H1 (cell line): ENCODE data around the gene NELL2. TPM values are rescaled to one million over a fixed set of nuclear protein-coding genes. Genes with fewer than 3 reads are reported as not detected.

Source experiments
- CTCF ChIA-PET: fragments of 300-600 bp; sonication (Branson Sonifier 250); formaldehyde crosslinking; loops from one replicate; lab custom pipeline; 2021; ENCODE audit not compliant: partially characterized antibody; lab: Charles Lee
- POLR2A ChIA-PET: fragments of 300-600 bp; sonication (Branson Sonifier 250); formaldehyde crosslinking; loops from one replicate; lab custom pipeline; 2021; ENCODE audit warnings: inconsistent platforms; ENCODE audit not compliant: partially characterized antibody; lab: Charles Lee
- DNase-seq, 2 experiments: peaks; one replicate each; pipeline versions ENCODE4 v3.0.0 to v3.0.0-alpha.2; 2010 to 2022; ENCODE audit warnings: low spot score in 2 of 2, low read depth in 1 of 2, mixed read lengths in 1 of 2
- FAIRE-seq: peaks from 2 replicates; lab custom pipeline; 2011; peaks lifted over from hg19 to GRCh38; lab: Jason Lieb, UNC
- H2AFZ ChIP-seq: 2 replicates; pipeline ENCODE4 v1.8.1; 2012; ENCODE audit warnings: low read length, inconsistent platforms
- H2AK5ac ChIP-seq: 2 replicates; pipeline ENCODE4 v1.6.1; 2013; ENCODE audit warnings: low read depth, low read length
- H2BK120ac ChIP-seq: replicated peaks from 2 replicates; pipeline ENCODE3; 2013; ENCODE audit warnings: low read depth, low read length, inconsistent platforms
- H2BK12ac ChIP-seq: 2 replicates; pipeline ENCODE4 v1.6.1; 2013; ENCODE audit warnings: low read depth, low read length
- H2BK15ac ChIP-seq: 2 replicates; pipeline ENCODE4 v1.6.1; 2013; ENCODE audit warnings: low read length
- H2BK20ac ChIP-seq: 2 replicates; pipeline ENCODE4 v1.6.1; 2013; ENCODE audit warnings: low read length
- H2BK5ac ChIP-seq: 2 replicates; pipeline ENCODE4 v1.6.1; 2013; ENCODE audit warnings: low read depth, low read length
- H3K14ac ChIP-seq: 2 replicates; pipeline ENCODE4 v1.6.1; 2013; ENCODE audit warnings: inconsistent platforms; ENCODE audit not compliant: insufficient read length
- H3K18ac ChIP-seq: 2 replicates; pipeline ENCODE4 v1.6.1; 2013; ENCODE audit warnings: low read length; ENCODE audit errors: extremely low read depth
- H3K23ac ChIP-seq: 2 replicates; pipeline ENCODE4 v1.6.1; 2013; ENCODE audit warnings: inconsistent platforms; ENCODE audit not compliant: insufficient read length
- H3K23me2 ChIP-seq: 2 replicates; pipeline ENCODE4 v1.6.1; 2013; ENCODE audit warnings: low read depth, low read length
- H3K27ac ChIP-seq: 2 replicates; pipeline ENCODE4 v1.6.1; 2011; ENCODE audit warnings: low read depth, low read length, inconsistent platforms
- H3K27me3 ChIP-seq, 4 experiments: replicated peaks in 1 of 4; 1 replicate in 1 of 4; 2 replicates in 3 of 4; pipeline versions ENCODE4 v1.6.1 to v1.8.1; 2011 to 2013; ENCODE audit warnings: low read length in 3 of 4, mild to moderate bottlenecking in 3 of 4, inconsistent platforms in 2 of 4, mixed read lengths in 2 of 4, moderate library complexity in 1 of 4; ENCODE audit not compliant: control insufficient read depth in 3 of 4, insufficient read depth in 3 of 4; ENCODE audit errors: extremely low read depth in 1 of 4
- H3K36me3 ChIP-seq, 4 experiments: 2 replicates each; pipeline versions ENCODE4 v1.6.1 to v1.8.1; 2011 to 2013; ENCODE audit warnings: mild to moderate bottlenecking in 4 of 4, low read length in 3 of 4, moderate library complexity in 2 of 4, control low read depth in 1 of 4, inconsistent platforms in 1 of 4; ENCODE audit not compliant: insufficient read depth in 4 of 4, control insufficient read depth in 2 of 4
- H3K4ac ChIP-seq: replicated peaks from 2 replicates; pipeline ENCODE3; 2013; ENCODE audit warnings: low read length, low read depth, mixed read lengths, inconsistent platforms; ENCODE audit not compliant: insufficient read length
- H3K4me1 ChIP-seq, 4 experiments: replicated peaks in 1 of 4; 1 replicate in 1 of 4; 2 replicates in 3 of 4; pipeline versions ENCODE4 v1.6.1 to v1.8.1; 2011 to 2013; ENCODE audit warnings: low read length in 3 of 4, inconsistent platforms in 2 of 4, mixed read lengths in 1 of 4; ENCODE audit not compliant: insufficient read depth in 4 of 4, control insufficient read depth in 3 of 4
- H3K4me2 ChIP-seq, 2 experiments: 2 replicates each; pipeline versions ENCODE4 v1.6.1 to v1.8.1; 2011 to 2013; ENCODE audit warnings: low read depth in 2 of 2, low read length in 2 of 2, control low read depth in 1 of 2, inconsistent platforms in 1 of 2, mild to moderate bottlenecking in 1 of 2; ENCODE audit not compliant: insufficient read depth in 1 of 2
- H3K4me3 ChIP-seq, 4 experiments: fragments of 200-600, 300-600 bp in 1 of 4; sonication (generic), shearing (Covaris generic), sonication (Bioruptor Twin) in 1 of 4; 2 replicates each; pipeline versions ENCODE4 v1.5.1 to v1.8.1; 2011 to 2016; ENCODE audit warnings: low read length in 4 of 4, low read depth in 3 of 4, control low read depth in 2 of 4, inconsistent platforms in 2 of 4, mild to moderate bottlenecking in 2 of 4, mixed read lengths in 1 of 4, moderate library complexity in 1 of 4; ENCODE audit not compliant: insufficient read depth in 2 of 4; ENCODE audit errors: extremely low read depth in 1 of 4
- H3K56ac ChIP-seq: replicated peaks from 2 replicates; pipeline ENCODE3; 2013; ENCODE audit warnings: low read depth, mild to moderate bottlenecking, mixed read lengths, low read length, inconsistent platforms; ENCODE audit not compliant: insufficient read length
- H3K79me1 ChIP-seq: 2 replicates; pipeline ENCODE4 v1.6.1; 2013; ENCODE audit warnings: low read depth, low read length, control low read depth
- H3K79me2 ChIP-seq, 2 experiments: 2 replicates each; pipeline versions ENCODE4 v1.6.1 to v1.8.1; 2012 to 2013; ENCODE audit warnings: low read length in 2 of 2, mild to moderate bottlenecking in 2 of 2, inconsistent platforms in 1 of 2; ENCODE audit not compliant: insufficient read depth in 2 of 2, control insufficient read depth in 1 of 2
- H3K9ac ChIP-seq, 4 experiments: replicated peaks in 1 of 4; 1 replicate in 1 of 4; 2 replicates in 3 of 4; pipeline versions ENCODE4 v1.6.1 to v1.8.1; 2011 to 2013; ENCODE audit warnings: low read depth in 3 of 4, low read length in 3 of 4, control low read depth in 2 of 4, mild to moderate bottlenecking in 2 of 4, moderate library complexity in 2 of 4, inconsistent platforms in 1 of 4; ENCODE audit errors: extremely low read depth in 1 of 4
- H3K9me3 ChIP-seq, 2 experiments: 2 replicates each; pipeline versions ENCODE4 v1.6.1 to v1.8.1; 2012 to 2013; ENCODE audit warnings: mild to moderate bottlenecking in 2 of 2, moderate library complexity in 2 of 2, control low read depth in 1 of 2, inconsistent platforms in 1 of 2, low read depth in 1 of 2, low read length in 1 of 2, mixed read lengths in 1 of 2; ENCODE audit not compliant: insufficient read depth in 2 of 2
- H4K20me1 ChIP-seq, 2 experiments: replicated peaks in 1 of 2; 2 replicates each; pipeline versions ENCODE3 to v1.8.1; 2011 to 2013; ENCODE audit warnings: inconsistent platforms in 2 of 2, low read length in 2 of 2, mild to moderate bottlenecking in 1 of 2; ENCODE audit not compliant: insufficient read depth in 2 of 2, control insufficient read depth in 1 of 2
- H4K5ac ChIP-seq: 2 replicates; pipeline ENCODE4 v1.6.1; 2013; ENCODE audit warnings: low read length, low read depth, mixed read lengths, inconsistent platforms; ENCODE audit not compliant: insufficient read length
- H4K8ac ChIP-seq: 2 replicates; pipeline ENCODE4 v1.8.0; 2013; ENCODE audit warnings: mild to moderate bottlenecking, moderate library complexity, low read length, inconsistent platforms; ENCODE audit not compliant: insufficient read depth; ENCODE audit errors: extremely low read depth
- H4K91ac ChIP-seq: replicated peaks from 2 replicates; pipeline ENCODE3; 2013; ENCODE audit warnings: low read length, mixed read lengths, inconsistent platforms; ENCODE audit not compliant: insufficient read length
- BACH1 ChIP-seq: IDR thresholded peaks from 2 replicates; pipeline ENCODE4 v1.6.1; 2012; ENCODE audit warnings: low read length, improper control_type of control experiment
- BCL11A ChIP-seq, 2 experiments: IDR thresholded peaks; one replicate each; pipeline ENCODE4 v1.6.1; 2011; ENCODE audit warnings: low read depth in 2 of 2, low read length in 2 of 2, mild to moderate bottlenecking in 2 of 2
- CTBP2 ChIP-seq: IDR thresholded peaks from 2 replicates; pipeline ENCODE4 v1.7.0; 2011; ENCODE audit warnings: borderline replicate concordance, mild to moderate bottlenecking, moderate library complexity, mixed read lengths, low read length; ENCODE audit not compliant: insufficient read depth, insufficient read length
- EZH2 ChIP-seq: fragments of 200-600 bp; sonication (generic); IDR thresholded peaks from 2 replicates; pipeline ENCODE4 v1.7.1; 2012; ENCODE audit warnings: low read depth, mild to moderate bottlenecking, moderate library complexity, low read length, inconsistent platforms; ENCODE audit not compliant: severe bottlenecking
- FOSL1 ChIP-seq: IDR thresholded peaks from 2 replicates; pipeline ENCODE4 v1.6.1; 2011; ENCODE audit warnings: mild to moderate bottlenecking, low read depth, low read length, moderate library complexity; ENCODE audit not compliant: insufficient read depth
- GABPA ChIP-seq: IDR thresholded peaks from 2 replicates; pipeline ENCODE4 v1.6.1; 2011; ENCODE audit warnings: mild to moderate bottlenecking, low read length, moderate library complexity, borderline replicate concordance; ENCODE audit not compliant: insufficient read depth
- KDM5A ChIP-seq: fragments of 200-600 bp; IDR thresholded peaks from 2 replicates; pipeline ENCODE4 v1.7.1; 2012; ENCODE audit warnings: mild to moderate bottlenecking, low read length, inconsistent platforms, mixed read lengths
- MAFK ChIP-seq: IDR thresholded peaks from 2 replicates; pipeline ENCODE4 v1.6.1; 2012; ENCODE audit warnings: low read depth, mild to moderate bottlenecking, improper control_type of control experiment, low read length
- RBBP5 ChIP-seq: IDR thresholded peaks from 2 replicates; pipeline ENCODE4 v1.7.1; 2012; ENCODE audit warnings: low read depth, mild to moderate bottlenecking, inconsistent platforms, low read length, moderate library complexity, borderline replicate concordance
- SIN3A ChIP-seq, 2 experiments: IDR thresholded peaks in 1 of 2; conservative IDR thresholded peaks in 1 of 2; 2 replicates each; pipeline ENCODE4 v1.6.1; 2011 to 2012; ENCODE audit warnings: low read length in 2 of 2, improper control_type of control experiment in 1 of 2, low read depth in 1 of 2, mild to moderate bottlenecking in 1 of 2
- SIRT6 ChIP-seq: IDR thresholded peaks from one replicate; pipeline ENCODE4 v1.7.1; 2012; ENCODE audit warnings: low read length, inconsistent platforms
- TCF12 ChIP-seq: IDR thresholded peaks from 2 replicates; pipeline ENCODE4 v1.6.1; 2011; ENCODE audit warnings: low read depth, mild to moderate bottlenecking, low read length
- USF2 ChIP-seq: IDR thresholded peaks from 2 replicates; pipeline ENCODE4 v1.6.1; 2011; ENCODE audit warnings: low read length, improper control_type of control experiment
- polyA plus RNA-seq, 7 experiments: library from polyadenylated mRNA; depleted of rRNA in 3 of 7; stranded (reverse) in 5 of 7; unstranded in 2 of 7; fragments of >200 nt in 5 of 7; fragments of 200-250 nt in 2 of 7; gene quantifications; 1 replicate in 5 of 7; 2 replicates in 1 of 7; 4 replicates in 1 of 7; pipeline versions ENCODE4 v1.2.1 to v1.2.3, GENCODE V29; 2011 to 2013; ENCODE audit warnings: missing spikeins in 2 of 7, mixed read lengths in 2 of 7
- total RNA-seq: library from RNA; stranded (reverse); fragmentation: NEBNext Ultra II Directional; extraction: Animal tissue kit (Norgen Biotek cat#: 25700); gene quantifications from 2 replicates; pipeline ENCODE4 v1.2.1, GENCODE V29; 2021

The NELL2 gene
- total and polyA plus RNA-seq, 2 of the 8 experiments (the other 6 are each of a cell fraction or from before 2014, with no cell fraction given), result 54.2 to 56.8 TPM

- Histone ChIP-seq H3K27ac (no peak overlapping the region), H3K9ac (no peak overlapping the region), H2AFZ (no peak overlapping the region), H3K18ac (no peak overlapping the region), H3K4ac (no peak overlapping the region), H3K4me2 (no peak overlapping the region), H4K91ac (no peak overlapping the region), H2BK12ac (no peak overlapping the region), H2BK20ac (no peak overlapping the region), H3K79me1 (no peaks in the 10 kb centered on the region), H3K23me2 (peaks cover 2% of the 10 kb centered on the region; the same call in 1 of the 2 replicates), H2BK5ac (no peak overlapping the region), H3K9me3 (no peaks in the 10 kb centered on the region), H4K8ac (no peak overlapping the region), H2AK5ac (no peak overlapping the region), H2BK120ac (no peak overlapping the region), H3K56ac (no peak overlapping the region), H4K20me1 (peaks cover 0 to 2% of the 10 kb centered on the region in 2 experiments), H3K4me1 (peaks cover 0 to 5% (median 0%) of the 10 kb centered on the region in 4 experiments; a peak in 1 of 7 replicates), H4K5ac (no peak overlapping the region), H3K23ac (no peak overlapping the region), H3K4me3 (no peak overlapping the region), H3K14ac (no peak overlapping the region), H3K27me3 (no peaks in the 10 kb centered on the region), H2BK15ac (no peak overlapping the region), H3K36me3 (no peaks in the 10 kb centered on the region), H3K79me2 (peaks cover 0 to 68% of the 10 kb centered on the region in 2 experiments; a peak in 2 of 4 replicates)
- DNase-seq (no peak), FAIRE-seq (no peak)
- ChIA-PET CTCF (interaction anchor here (0.6 to 2.0 kb wide), 3 partner anchors 9 to 710 kb away, joined by 3 to 4 read pairs (median 4); no protein-coding TSS in a partner anchor), POLR2A (interaction anchor here (1.3 kb wide), 1 partner anchor 10 kb away, joined by 3 read pairs; no protein-coding TSS in a partner anchor)
- no peak for TF ChIP-seq SIRT6
- no peak for TF ChIP-seq EZH2
- TF ChIP-seq CTBP2, result no peak
- TF ChIP-seq BCL11A (IDR thresholded peaks at IDR 0.05; ENCODE audit: low read depth in 2 of 2, low read length in 2 of 2), result no peak
- no peak for TF ChIP-seq MAFK
- no peak for TF ChIP-seq GABPA
- TF ChIP-seq RBBP5, result no peak
- no peak for TF ChIP-seq SIN3A (conservative IDR thresholded peaks at IDR 0.05 in 1 of 2, IDR thresholded peaks at IDR 0.05 in 1 of 2; ENCODE audit: low read depth in 1 of 2, low read length in 2 of 2)
- TF ChIP-seq BACH1, result no peak
- TF ChIP-seq TCF12, result no peak
- no peak for TF ChIP-seq KDM5A
- TF ChIP-seq USF2, result no peak
- no peak for TF ChIP-seq FOSL1
Observed at GRCh38 chr12:44869503-44869902, 6.6 kb downstream of the NELL2 start.
